HG02840 (cell line): ENCODE measurements around the gene GDNF.

Experiments used
- ATAC-seq: cut with Tn5 transposase; IDR thresholded peaks from one replicate; pipeline ENCODE4 v1.9.1; 2021; ENCODE audit warnings: mild to moderate bottlenecking, moderate library complexity, moderate number of reproducible peaks; ENCODE audit not compliant: unreplicated experiment, low FRiP score

GDNF gene

GRCh38 chr5:37849641-37850040, 9.8 kb upstream of the GDNF start:
- no peak for ATAC-seq

- ATAC-seq: no peak
These were observed 8.2 kb upstream of the GDNF start for GRCh38 chr5:37847978-37848425.

GRCh38 chr5:37846786-37847310, 7.0 kb upstream of the GDNF start:
- no peak for ATAC-seq

- ATAC-seq: no peak
These were observed 4.2 kb upstream of the GDNF start for GRCh38 chr5:37844009-37844408.

- no peak for ATAC-seq
These were observed 2.2 kb upstream of the GDNF start for GRCh38 chr5:37842048-37842447.

GRCh38 chr5:37841203-37841602, 1.4 kb upstream of the GDNF start:
- no peak for ATAC-seq

- no peak for ATAC-seq
These were observed 503 bp upstream of the GDNF start for GRCh38 chr5:37840053-37841034.

GRCh38 chr5:37838933-37839341, 904 bp downstream of the GDNF start:
- no peak for ATAC-seq

- no peak for ATAC-seq
These were observed 1.5 kb downstream of the GDNF start for GRCh38 chr5:37838152-37838932.

GRCh38 chr5:37837414-37838032, 2.3 kb downstream of the GDNF start:
- ATAC-seq: no peak

GRCh38 chr5:37836592-37837413, 3.0 kb downstream of the GDNF start:
- no peak for ATAC-seq

GRCh38 chr5:37836235-37836591, 3.6 kb downstream of the GDNF start:
- no peak for ATAC-seq

GRCh38 chr5:37835380-37835973, 4.4 kb downstream of the GDNF start:
- ATAC-seq: no peak

- ATAC-seq: no peak
These were observed 5.1 kb downstream of the GDNF start for GRCh38 chr5:37834542-37835379.

GRCh38 chr5:37833990-37834389, 5.9 kb downstream of the GDNF start:
- ATAC-seq: no peak

GRCh38 chr5:37831821-37832534, 7.9 kb downstream of the GDNF start:
- no peak for ATAC-seq

GRCh38 chr5:37830348-37830747, 9.5 kb downstream of the GDNF start:
- ATAC-seq: no peak

GRCh38 chr5:37825334-37825915, 14.4 kb downstream of the GDNF start:
- ATAC-seq: no peak
